Spleen (tissue), 11 donors: ENCODE results near the gene RIPOR2. TPM values are rescaled to one million over a fixed set of nuclear protein-coding genes. Genes with fewer than 3 reads are reported as not detected.

Experiments
- DNase-seq: peaks from one replicate; pipeline ENCODE4 v3.0.0-alpha.2; 2020
- H3K27ac ChIP-seq, 8 donors: fragments of 200-600 bp; sonication (generic) in 7 of 8; 1 replicate in 4 of 8; 2 replicates in 4 of 8; pipeline versions ENCODE4 v1.5.0 to v1.8.0; 2016 to 2021; ENCODE audit warnings: inconsistent platforms in 4 of 8, mild to moderate bottlenecking in 4 of 8, moderate library complexity in 1 of 8
- H3K27me3 ChIP-seq, 7 donors: fragments of 200-600 bp; sonication (generic) in 6 of 7; replicated peaks in 1 of 7; 1 replicate in 4 of 7; 2 replicates in 3 of 7; pipeline versions ENCODE4 v1.5.0 to v1.8.0; 2016 to 2021; ENCODE audit warnings: inconsistent platforms in 3 of 7, mild to moderate bottlenecking in 1 of 7
- H3K36me3 ChIP-seq, 6 donors: fragments of 200-600 bp; sonication (generic) in 5 of 6; 1 replicate in 4 of 6; 2 replicates in 2 of 6; pipeline versions ENCODE4 v1.5.0 to v1.8.0; 2016 to 2021; ENCODE audit warnings: inconsistent platforms in 2 of 6
- H3K4me1 ChIP-seq, 6 donors: fragments of 200-600 bp; sonication (generic) in 5 of 6; 1 replicate in 3 of 6; 2 replicates in 3 of 6; pipeline versions ENCODE4 v1.5.0 to v1.8.0; 2016 to 2021; ENCODE audit warnings: inconsistent platforms in 3 of 6
- H3K4me3 ChIP-seq, 8 donors: fragments of 200-600 bp; sonication (generic) in 7 of 8; 1 replicate in 4 of 8; 2 replicates in 4 of 8; pipeline versions ENCODE4 v1.5.0 to v1.8.0; 2016 to 2021; ENCODE audit warnings: inconsistent platforms in 4 of 8, mild to moderate bottlenecking in 4 of 8, moderate library complexity in 2 of 8
- H3K9me3 ChIP-seq, 8 donors: fragments of 200-600 bp; sonication (generic) in 7 of 8; 1 replicate in 4 of 8; 2 replicates in 4 of 8; pipeline versions ENCODE4 v1.5.0 to v1.8.0; 2016 to 2021; ENCODE audit warnings: inconsistent platforms in 4 of 8
- POLR2A ChIP-seq, 3 donors: fragments of 450-650 bp; IDR thresholded peaks; one replicate each; pipeline ENCODE4 v1.5.1; 2017; ENCODE audit warnings: antibody characterized with exemption in 3 of 3, mild to moderate bottlenecking in 1 of 3
- POLR2AphosphoS5 ChIP-seq, 3 donors: sonication (generic); formaldehyde crosslinking; IDR thresholded peaks; one replicate each; pipeline ENCODE4 v1.5.1; 2017; ENCODE audit warnings: antibody characterized with exemption in 3 of 3
- WGBS, 5 donors: extraction: QIAGEN DNeasy Blood & Tissue Kit in 3 of 5; methylation state at CpG; one replicate each; pipeline versions ENCODE4 v1.1.5 to v1.1.7; 2013 to 2018; 5-methylcytosine and 5-hydroxymethylcytosine counted together
- intact Hi-C: fragments of 100-400 bp; cut with DNase I; formaldehyde crosslinking; loops from one replicate; pipeline ENCODE4 v1.15.0; 2023; ENCODE audit warnings: low total_unique reads
- polyA plus RNA-seq, 3 donors: library from polyadenylated mRNA; stranded (reverse); fragments of 200-250 nt; gene quantifications; one replicate each; pipeline ENCODE4 v1.2.1, GENCODE V29; 2013
- total RNA-seq, 7 donors: library from RNA; depleted of rRNA in 3 of 7; stranded (reverse); fragments of >200 nt in 3 of 7; fragmentation: NEBNext Ultra II Directional in 4 of 7; extraction: Animal tissue kit (Norgen Biotek cat#: 25700) in 4 of 7; gene quantifications; one replicate each; pipeline versions ENCODE4 v1.1.0 to v1.2.1, GENCODE V29; 2016 to 2021
- TF ChIP-seq, protein P1 (sequence below), 11 experiments: fragments of 200-600 bp in 7 of 11; fragments of 450-650 bp in 4 of 11; sonication (generic) in 4 of 11; IDR thresholded peaks in 8 of 11; conservative IDR thresholded peaks in 3 of 11; 1 replicate in 7 of 11; 2 replicates in 4 of 11; pipeline versions ENCODE4 v1.4.0 to v1.8.0; 2016 to 2021; ENCODE audit warnings: antibody characterized with exemption in 11 of 11, inconsistent platforms in 4 of 11, mild to moderate bottlenecking in 1 of 11
- donor health status: healthy with polysubstance abuse.
- donor health status: DM: no; HTN: no; CAD: no; lungs with moderate emphysema.
- donor health status: DM: no; HTN: no; CAD: no.
- donor health status: Bipolar disorder and iron deficiency.
- donor health status: healthy.
- donor health status: DM: no; HTN: no; CAD: no.
- donor health status: DM: yes; HTN: yes; CAD: no.

RIPOR2 gene
- total and polyA plus RNA-seq, 10 donors = 40.6 to 247 (median 147) TPM

DNA sequence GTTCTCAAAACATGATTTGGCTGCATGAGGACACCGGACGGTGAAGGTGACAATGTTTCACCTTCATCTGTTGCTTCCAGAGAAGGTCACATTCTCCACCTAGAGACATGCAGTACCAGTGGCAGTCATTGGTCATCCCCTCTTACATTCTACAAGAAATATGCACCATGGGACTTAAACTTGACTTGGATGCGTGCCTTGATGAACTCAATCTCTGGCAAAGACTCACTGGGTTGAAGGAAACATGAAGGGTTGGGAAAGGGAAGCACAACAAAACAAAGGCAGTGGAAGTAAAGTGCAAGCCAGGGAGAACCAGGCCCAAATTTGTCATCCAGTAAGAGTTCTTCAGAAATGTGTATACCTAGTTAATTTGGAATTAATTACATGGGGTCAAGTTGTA, 97.7 kb downstream of the RIPOR2 start:
- Histone ChIP-seq H3K9me3 (no peaks in the 10 kb centered on the region), H3K4me1 (peaks cover 0 to 59% (median 14%) of the 10 kb centered on the region in 6 donors), H3K36me3 (peaks cover 0 to 98% (median 48%) of the 10 kb centered on the region in 6 donors), H3K4me3 (no peak overlapping the region), H3K27me3 (no peaks in the 10 kb centered on the region), H3K27ac (peak overlapping the region in 1 of 8 donors; percentile 24)
- TF ChIP-seq POLR2AphosphoS5 (IDR thresholded peaks at IDR 0.05) = peak in 1 of 3 donors; percentile 26
- no peak for TF ChIP-seq POLR2A (IDR thresholded peaks at IDR 0.05)
- intact Hi-C loops = no loop called here
- 95 to 99% (median 96%) methylated on average over 3 of the region's 3 CpGs for WGBS, 5 donors
- no peak for DNase-seq

DNA sequence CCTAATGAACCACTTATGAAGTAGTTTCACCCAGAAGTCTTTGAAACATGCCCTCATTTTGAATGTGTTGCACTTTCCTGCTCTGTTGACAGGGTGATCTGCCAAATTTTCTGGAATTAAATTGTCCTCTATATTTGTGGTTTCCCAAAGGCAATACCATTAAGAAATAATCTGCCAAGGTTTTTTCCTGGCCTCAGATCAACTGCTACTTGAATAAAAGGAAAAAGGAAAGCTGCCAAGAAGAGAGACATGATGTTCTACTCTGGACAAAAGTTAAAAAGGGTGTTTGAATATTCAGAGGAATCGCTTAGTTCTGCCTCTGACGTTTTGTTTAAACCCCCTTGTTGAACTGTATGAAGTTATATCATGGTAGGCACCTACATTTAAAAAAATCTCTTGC, 99.7 kb downstream of the RIPOR2 start:
- H3K4me1 ChIP-seq = peaks cover 0 to 47% (median 13%) of the 10 kb centered on the region in 6 donors
- intact Hi-C loops = no loop called here
- 56 to 70% (median 69%) methylated on average over 2 of the region's 2 CpGs for WGBS, 5 donors
- no peaks in the 10 kb centered on the region for H3K9me3 ChIP-seq
- TF ChIP-seq POLR2A (IDR thresholded peaks at IDR 0.05) (no peak), POLR2AphosphoS5 (IDR thresholded peaks at IDR 0.05) (no peak)
- TF ChIP-seq, protein P1, sequence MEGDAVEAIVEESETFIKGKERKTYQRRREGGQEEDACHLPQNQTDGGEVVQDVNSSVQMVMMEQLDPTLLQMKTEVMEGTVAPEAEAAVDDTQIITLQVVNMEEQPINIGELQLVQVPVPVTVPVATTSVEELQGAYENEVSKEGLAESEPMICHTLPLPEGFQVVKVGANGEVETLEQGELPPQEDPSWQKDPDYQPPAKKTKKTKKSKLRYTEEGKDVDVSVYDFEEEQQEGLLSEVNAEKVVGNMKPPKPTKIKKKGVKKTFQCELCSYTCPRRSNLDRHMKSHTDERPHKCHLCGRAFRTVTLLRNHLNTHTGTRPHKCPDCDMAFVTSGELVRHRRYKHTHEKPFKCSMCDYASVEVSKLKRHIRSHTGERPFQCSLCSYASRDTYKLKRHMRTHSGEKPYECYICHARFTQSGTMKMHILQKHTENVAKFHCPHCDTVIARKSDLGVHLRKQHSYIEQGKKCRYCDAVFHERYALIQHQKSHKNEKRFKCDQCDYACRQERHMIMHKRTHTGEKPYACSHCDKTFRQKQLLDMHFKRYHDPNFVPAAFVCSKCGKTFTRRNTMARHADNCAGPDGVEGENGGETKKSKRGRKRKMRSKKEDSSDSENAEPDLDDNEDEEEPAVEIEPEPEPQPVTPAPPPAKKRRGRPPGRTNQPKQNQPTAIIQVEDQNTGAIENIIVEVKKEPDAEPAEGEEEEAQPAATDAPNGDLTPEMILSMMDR (IDR thresholded peaks at IDR 0.05 in 8 of 11, conservative IDR thresholded peaks at IDR 0.05 in 3 of 11) = no peak
- peak overlapping the region in 6 of 8 donors; percentile 24 to 48 (median 36) for H3K27ac ChIP-seq
- no peak overlapping the region for H3K4me3 ChIP-seq
- H3K36me3 ChIP-seq = peaks cover 0 to 98% (median 54%) of the 10 kb centered on the region in 6 donors
- no peak for DNase-seq
- H3K27me3 ChIP-seq = no peaks in the 10 kb centered on the region

DNA sequence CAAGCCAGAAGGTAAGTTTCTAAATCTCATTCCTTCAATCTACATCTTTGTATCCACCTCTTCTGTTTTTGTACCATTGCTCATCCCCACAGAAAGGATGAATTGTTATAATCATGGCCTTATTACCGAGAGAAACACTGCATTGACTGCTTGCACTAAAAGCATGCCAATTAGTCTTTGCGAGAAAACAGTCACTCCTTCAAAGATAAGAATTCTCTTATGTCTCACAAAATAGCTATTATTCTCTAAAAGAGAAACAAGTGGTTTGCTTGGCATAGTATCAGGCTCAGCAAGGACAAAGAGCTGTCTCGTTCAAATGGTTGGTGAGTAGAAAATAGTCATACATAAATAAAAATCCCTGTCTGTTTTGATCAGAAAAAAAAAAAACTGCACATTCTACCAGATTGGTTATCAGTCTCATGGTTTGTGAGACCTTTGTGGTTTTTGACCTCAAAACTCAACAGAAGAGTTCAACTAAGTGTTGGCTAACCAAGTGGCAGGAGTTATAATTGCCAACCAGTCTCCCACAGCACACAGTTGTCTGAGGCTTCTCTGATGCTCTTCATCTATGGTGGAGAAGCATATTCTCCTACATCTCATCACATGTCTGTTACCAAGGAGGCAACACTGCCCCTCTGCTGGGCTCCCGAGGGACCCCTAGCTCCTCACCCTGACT, 101.9 kb downstream of the RIPOR2 start:
- H3K4me3 ChIP-seq = no peak overlapping the region
- H3K4me1 ChIP-seq = peaks cover 0 to 30% (median 11%) of the 10 kb centered on the region in 6 donors
- DNase-seq = no peak
- TF ChIP-seq, protein P1 (IDR thresholded peaks at IDR 0.05 in 8 of 11, conservative IDR thresholded peaks at IDR 0.05 in 3 of 11) = no peak
- TF ChIP-seq POLR2AphosphoS5 (IDR thresholded peaks at IDR 0.05) = peak in 1 of 3 donors; percentile 21
- H3K27ac ChIP-seq = no peak overlapping the region
- H3K27me3 ChIP-seq = no peaks in the 10 kb centered on the region
- H3K9me3 ChIP-seq = no peaks in the 10 kb centered on the region
- 85 to 95% (median 88%) methylated on average over 4 of the region's 4 CpGs for WGBS, 5 donors
- H3K36me3 ChIP-seq = peaks cover 0 to 98% (median 63%) of the 10 kb centered on the region in 6 donors
- intact Hi-C loops = no loop called here

GRCh38 chr6:24832794-24833193, 103.0 kb downstream of the RIPOR2 start:
- no peak for DNase-seq
- WGBS, 5 donors = 97 to 100% (median 98%) methylated on average over 1 of the region's 1 CpG
- peaks cover 0 to 30% (median 11%) of the 10 kb centered on the region in 6 donors for H3K4me1 ChIP-seq
- H3K27me3 ChIP-seq = no peaks in the 10 kb centered on the region
- TF ChIP-seq POLR2A (IDR thresholded peaks at IDR 0.05) = no peak
- no peak overlapping the region for H3K27ac ChIP-seq
- peaks cover 0 to 98% (median 69%) of the 10 kb centered on the region in 6 donors for H3K36me3 ChIP-seq
- no peaks in the 10 kb centered on the region for H3K9me3 ChIP-seq
- intact Hi-C loops = no loop called here
- no peak overlapping the region for H3K4me3 ChIP-seq
